ENCODE results near the gene LINGO1. TPM values are rescaled to one million over a fixed set of nuclear protein-coding genes. Genes with fewer than 3 reads are reported as not detected.

Gene LINGO1
- total and polyA plus RNA-seq, 2 of the 8 experiments (the other 6 are each of a cell fraction or from before 2014, with no cell fraction given) = 57.1 to 114 TPM

DNA sequence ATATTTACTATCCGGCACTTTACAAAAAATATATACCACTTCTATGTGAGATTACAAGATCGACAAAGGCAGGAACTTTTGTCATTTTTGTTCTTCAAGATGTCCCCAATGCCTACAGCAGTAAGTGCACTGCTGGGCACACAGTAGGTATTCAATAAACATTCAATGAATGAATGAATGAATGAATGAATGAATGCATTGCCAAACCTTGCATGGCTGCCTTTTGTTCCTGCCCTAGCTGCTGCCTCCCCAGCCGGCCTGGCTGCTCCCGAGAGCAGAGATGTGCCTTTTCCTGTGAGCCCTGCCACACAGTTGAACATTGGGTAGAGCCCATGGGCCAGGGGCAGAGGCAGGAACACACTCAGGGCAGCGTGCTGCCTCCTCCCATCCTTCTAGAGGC is 37.5 kb downstream of the LINGO1 start:
- no peaks in the 10 kb centered on the region for H3K79me1 ChIP-seq (ENCODE audit: low read depth, low read length)
- H3K4ac ChIP-seq (replicated peaks; ENCODE audit: insufficient read length, low read depth, low read length) = no peak overlapping the region
- no peak overlapping the region for H3K56ac ChIP-seq (replicated peaks; ENCODE audit: insufficient read length, low read depth, low read length)
- H4K91ac ChIP-seq (replicated peaks; ENCODE audit: insufficient read length, low read length) = peak overlapping the region; percentile 83
- ChIA-PET CTCF (ENCODE audit: partially characterized antibody) (interaction anchor here (1.1 to 17.9 kb wide), 2 partner anchors 12 to 32 kb away, joined by 4 to 161 read pairs; no protein-coding TSS in a partner anchor), POLR2A (ENCODE audit: partially characterized antibody) (interaction anchor here (1.2 to 1.5 kb wide), 2 partner anchors 10 to 15 kb away, joined by 3 to 4 read pairs; no protein-coding TSS in a partner anchor)
- peaks cover 0 to 9% (median 0%) of the 10 kb centered on the region in 4 experiments; a peak in 1 of 7 replicates for H3K4me1 ChIP-seq (replicated peaks in 1 of 4; ENCODE audit: control insufficient read depth in 3 of 4, insufficient read depth in 4 of 4, low read length in 3 of 4)
- WGBS, 2 experiments (ENCODE audit: extremely low coverage in 1 of 2, insufficient coverage in 1 of 2, insufficient read length in 1 of 2, insufficient replicate concordance in 2 of 2, low coverage in 1 of 2, low lambda C conversion rate in 2 of 2, missing lambda C conversion rate in 1 of 2) = 90% methylated on average over 5 of the region's 5 CpGs; no CpG with 5 or more reads in 1 of the 2 experiments
- no peak overlapping the region for H4K5ac ChIP-seq (ENCODE audit: insufficient read length, low read depth, low read length)
- H3K4me3 ChIP-seq (ENCODE audit: extremely low read depth in 1 of 4, insufficient read depth in 2 of 4, low read depth in 3 of 4, low read length in 4 of 4) = no peak overlapping the region
- H3K9me3 ChIP-seq (ENCODE audit: insufficient read depth in 2 of 2, low read depth in 1 of 2, low read length in 1 of 2) = no peaks in the 10 kb centered on the region
- H3K18ac ChIP-seq (ENCODE audit: extremely low read depth, low read length) = no peak overlapping the region
- H4K20me1 ChIP-seq (replicated peaks in 1 of 2; ENCODE audit: control insufficient read depth in 1 of 2, insufficient read depth in 2 of 2, low read length in 2 of 2) = no peaks in the 10 kb centered on the region
- H3K14ac ChIP-seq (ENCODE audit: insufficient read length) = no peak overlapping the region
- peak overlapping the region; percentile 43; the same call in 1 of the 2 replicates for H2BK12ac ChIP-seq (ENCODE audit: low read depth, low read length)
- H3K9ac ChIP-seq (replicated peaks in 1 of 4; ENCODE audit: extremely low read depth in 1 of 4, low read depth in 3 of 4, low read length in 3 of 4) = no peak overlapping the region
- H3K4me2 ChIP-seq (ENCODE audit: insufficient read depth in 1 of 2, low read depth in 2 of 2, low read length in 2 of 2) = no peak overlapping the region
- no peaks in the 10 kb centered on the region for H3K23me2 ChIP-seq (ENCODE audit: low read depth, low read length)
- peak overlapping the region; percentile 81; the same call in 1 of the 2 replicates for H2BK15ac ChIP-seq (ENCODE audit: low read length)
- no peaks in the 10 kb centered on the region for H3K27me3 ChIP-seq (replicated peaks in 1 of 4; ENCODE audit: control insufficient read depth in 3 of 4, extremely low read depth in 1 of 4, insufficient read depth in 3 of 4, low read length in 3 of 4)
- H3K36me3 ChIP-seq (ENCODE audit: control insufficient read depth in 2 of 4, insufficient read depth in 4 of 4, low read length in 3 of 4) = no peaks in the 10 kb centered on the region
- no peaks in the 10 kb centered on the region for H3K79me2 ChIP-seq (ENCODE audit: control insufficient read depth in 1 of 2, insufficient read depth in 2 of 2, low read length in 2 of 2)
- no peak for FAIRE-seq
- no peak overlapping the region for H2AFZ ChIP-seq (ENCODE audit: low read length)
- H2AK5ac ChIP-seq (ENCODE audit: low read depth, low read length) = no peak overlapping the region
- H3K23ac ChIP-seq (ENCODE audit: insufficient read length) = no peak overlapping the region
- no peak for DNase-seq (ENCODE audit: low read depth in 1 of 2, low spot score in 2 of 2)
- H2BK20ac ChIP-seq (ENCODE audit: low read length) = no peak overlapping the region
- H4K8ac ChIP-seq (ENCODE audit: extremely low read depth, insufficient read depth, low read length) = no peak overlapping the region
- no peak overlapping the region for H3K27ac ChIP-seq (ENCODE audit: low read depth, low read length)
- no peak overlapping the region for H2BK120ac ChIP-seq (replicated peaks; ENCODE audit: low read depth, low read length)
- H2BK5ac ChIP-seq (ENCODE audit: low read depth, low read length) = 0 out of 2 replicates have a peak overlapping the region, but pooled peaks have one; percentile 30
- TF ChIP-seq POLR2A (IDR thresholded peaks at IDR 0.05; ENCODE audit: control extremely low read depth in 1 of 2, low read depth in 2 of 2, low read length in 2 of 2) (no peak), TEAD4 (IDR thresholded peaks at IDR 0.05; ENCODE audit: low read depth, low read length) (no peak), ZNF274 (IDR thresholded peaks at IDR 0.05; ENCODE audit: borderline replicate concordance, extremely low read depth, low read length) (no peak), CEBPB (IDR thresholded peaks at IDR 0.05; ENCODE audit: low read depth, low read length) (no peak), FOSL1 (IDR thresholded peaks at IDR 0.05; ENCODE audit: insufficient read depth, low read depth, low read length) (no peak), CHD1 (IDR thresholded peaks at IDR 0.05; ENCODE audit: low read depth, low read length) (no peak), ASH2L (IDR thresholded peaks at IDR 0.05; ENCODE audit: low read length) (no peak), SAP30 (IDR thresholded peaks at IDR 0.05; ENCODE audit: insufficient read depth, insufficient replicate concordance, low read length) (no peak), BACH1 (IDR thresholded peaks at IDR 0.05; ENCODE audit: low read length) (no peak)
- TF ChIP-seq, protein P1, sequence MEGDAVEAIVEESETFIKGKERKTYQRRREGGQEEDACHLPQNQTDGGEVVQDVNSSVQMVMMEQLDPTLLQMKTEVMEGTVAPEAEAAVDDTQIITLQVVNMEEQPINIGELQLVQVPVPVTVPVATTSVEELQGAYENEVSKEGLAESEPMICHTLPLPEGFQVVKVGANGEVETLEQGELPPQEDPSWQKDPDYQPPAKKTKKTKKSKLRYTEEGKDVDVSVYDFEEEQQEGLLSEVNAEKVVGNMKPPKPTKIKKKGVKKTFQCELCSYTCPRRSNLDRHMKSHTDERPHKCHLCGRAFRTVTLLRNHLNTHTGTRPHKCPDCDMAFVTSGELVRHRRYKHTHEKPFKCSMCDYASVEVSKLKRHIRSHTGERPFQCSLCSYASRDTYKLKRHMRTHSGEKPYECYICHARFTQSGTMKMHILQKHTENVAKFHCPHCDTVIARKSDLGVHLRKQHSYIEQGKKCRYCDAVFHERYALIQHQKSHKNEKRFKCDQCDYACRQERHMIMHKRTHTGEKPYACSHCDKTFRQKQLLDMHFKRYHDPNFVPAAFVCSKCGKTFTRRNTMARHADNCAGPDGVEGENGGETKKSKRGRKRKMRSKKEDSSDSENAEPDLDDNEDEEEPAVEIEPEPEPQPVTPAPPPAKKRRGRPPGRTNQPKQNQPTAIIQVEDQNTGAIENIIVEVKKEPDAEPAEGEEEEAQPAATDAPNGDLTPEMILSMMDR (IDR thresholded peaks at IDR 0.05; ENCODE audit: control extremely low read depth in 1 of 3, insufficient read depth in 1 of 3, low read depth in 1 of 3, low read length in 3 of 3) = no peak
- TF ChIP-seq, protein P2, sequence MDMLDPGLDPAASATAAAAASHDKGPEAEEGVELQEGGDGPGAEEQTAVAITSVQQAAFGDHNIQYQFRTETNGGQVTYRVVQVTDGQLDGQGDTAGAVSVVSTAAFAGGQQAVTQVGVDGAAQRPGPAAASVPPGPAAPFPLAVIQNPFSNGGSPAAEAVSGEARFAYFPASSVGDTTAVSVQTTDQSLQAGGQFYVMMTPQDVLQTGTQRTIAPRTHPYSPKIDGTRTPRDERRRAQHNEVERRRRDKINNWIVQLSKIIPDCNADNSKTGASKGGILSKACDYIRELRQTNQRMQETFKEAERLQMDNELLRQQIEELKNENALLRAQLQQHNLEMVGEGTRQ (IDR thresholded peaks at IDR 0.05; ENCODE audit: low read length) = no peak

Data from H1 (cell line).